HEK293 (cell line): ENCODE results near the gene SERF2.

Experiments used
- SALL2 ChIP-seq: fragments of 450-650 bp; formaldehyde crosslinking; IDR thresholded peaks from 2 replicates; pipeline ENCODE4 v1.5.0; 2017; ENCODE audit warnings: missing biosample characterization, mild to moderate bottlenecking, missing genetic modification characterization, borderline replicate concordance
- ZEB2 ChIP-seq: fragments of 450-650 bp; formaldehyde crosslinking; IDR thresholded peaks from 2 replicates; pipeline ENCODE4 v1.5.1; 2016; ENCODE audit warnings: missing biosample characterization, missing genetic modification characterization
- ZFHX2 ChIP-seq: fragments of 450-650 bp; formaldehyde crosslinking; conservative IDR thresholded peaks from 2 replicates; pipeline ENCODE4 v1.5.1; 2016; ENCODE audit warnings: missing biosample characterization, missing genetic modification characterization
- ZNF121 ChIP-seq: fragments of 450-650 bp; formaldehyde crosslinking; IDR thresholded peaks from 2 replicates; pipeline ENCODE4 v1.5.1; 2016; ENCODE audit warnings: missing biosample characterization, missing genetic modification characterization

DNA sequence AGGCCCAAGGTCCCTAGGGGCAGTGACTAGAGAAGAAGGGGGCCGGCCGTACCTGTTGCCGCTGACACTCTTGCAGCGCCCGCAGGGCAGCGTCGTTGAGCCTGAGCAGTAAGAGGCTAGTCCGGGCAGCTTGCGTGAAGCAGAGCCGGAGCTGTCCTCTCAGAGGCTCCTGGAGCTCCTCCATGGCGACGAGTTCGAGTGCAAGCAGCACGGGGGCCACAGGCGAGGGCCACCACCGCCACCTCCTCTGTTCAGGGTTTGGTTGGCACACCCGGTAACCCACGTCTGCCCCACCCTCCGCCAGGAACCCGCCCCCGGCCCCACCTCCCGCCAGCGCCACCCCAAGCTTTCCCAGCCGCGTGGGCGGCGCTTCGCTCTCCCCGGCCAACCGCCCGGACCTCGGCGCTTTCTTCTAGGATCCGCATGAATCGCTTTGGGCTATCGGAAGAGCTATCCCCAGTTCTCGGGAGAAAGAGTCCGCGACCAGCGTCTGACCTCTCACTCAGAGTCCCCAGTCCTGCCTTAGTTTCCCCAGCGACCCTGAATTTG lies 15.3 kb upstream of the SERF2 start, which contains the start of gene ELL3:
- TF ChIP-seq SALL2 (tag by site-specific recombination) (no peak), ZFHX2 (tag by site-specific recombination) (no peak; the same call in 1 of the 2 replicates), ZNF121 (tag by site-specific recombination) (no peak), ZEB2 (tag by site-specific recombination) (no peak)
